PC-3 (cell line): Measurements from ENCODE around the gene EZH1. TPM values are rescaled to one million over a fixed set of nuclear protein-coding genes. Genes with fewer than 3 reads are reported as not detected.

Experiments used
- ATAC-seq: fragments of 200-7000 bp; cut with Tn5 transposase; 2 replicates; pipeline ENCODE4 v1.9.1; 2020; ENCODE audit warnings: mild to moderate bottlenecking, moderate library complexity
- BruUV-seq: library from RNA; stranded (reverse); fragments of 400-500 nt; replicated peaks from 2 replicates; lab custom pipeline; 2021; lab: Mats Ljungman, UMichigan
- CTCF ChIA-PET: fragments of 300-600 bp; sonication (Branson Sonifier 250); formaldehyde crosslinking; loops from one replicate; lab custom pipeline; 2022; ENCODE audit warnings: antibody characterized with exemption; lab: Charles Lee
- POLR2A ChIA-PET: fragments of 300-600 bp; sonication (Branson Sonifier 250); formaldehyde crosslinking; loops from one replicate; lab custom pipeline; 2022; ENCODE audit warnings: antibody characterized with exemption; ENCODE audit not compliant: unreplicated experiment; lab: Charles Lee
- DNase-seq: peaks from one replicate; pipeline ENCODE4 v3.0.0-alpha.2; 2015
- H2AFZ ChIP-seq: fragments of 300-600 bp; sonication (generic); 2 replicates; pipeline ENCODE4 v1.6.0; 2016; ENCODE audit warnings: antibody characterized with exemption, low read length
- H3F3A ChIP-seq: fragments of 300-600 bp; sonication (generic); one replicate; pipeline ENCODE4 v1.6.0; 2017; ENCODE audit warnings: antibody characterized with exemption, low read length, control low read depth, mild to moderate bottlenecking; ENCODE audit not compliant: unreplicated experiment
- H3K27ac ChIP-seq: fragments of 300-600 bp; sonication (generic); 2 replicates; pipeline ENCODE4 v1.5.1; 2016; ENCODE audit warnings: mild to moderate bottlenecking, low read length
- H3K27me3 ChIP-seq: fragments of 300-600 bp; sonication (generic); 2 replicates; pipeline ENCODE4 v1.6.1; 2016; ENCODE audit warnings: low read length, mixed read lengths
- H3K36me3 ChIP-seq: fragments of 300-600 bp; sonication (generic); 2 replicates; pipeline ENCODE4 v1.6.1; 2016; ENCODE audit warnings: low read depth, mixed run types, low read length, mixed read lengths
- H3K4me1 ChIP-seq: fragments of 300-600 bp; sonication (generic); 2 replicates; pipeline ENCODE4 v1.5.1; 2016; ENCODE audit warnings: low read length; ENCODE audit not compliant: insufficient read depth
- H3K4me2 ChIP-seq: fragments of 300-600 bp; sonication (generic); 2 replicates; pipeline ENCODE4 v1.6.0; 2016; ENCODE audit warnings: low read length
- H3K4me3 ChIP-seq: fragments of 300-600 bp; sonication (generic); 2 replicates; pipeline ENCODE4 v1.5.1; 2016; ENCODE audit warnings: mild to moderate bottlenecking, low read length, mixed read lengths
- H3K79me2 ChIP-seq: fragments of 300-600 bp; sonication (generic); 2 replicates; pipeline ENCODE4 v1.6.1; 2017; ENCODE audit warnings: low read length, mixed read lengths
- H3K9ac ChIP-seq: fragments of 300-600 bp; sonication (generic); 2 replicates; pipeline ENCODE4 v1.6.0; 2016; ENCODE audit warnings: mild to moderate bottlenecking, low read length
- H3K9me2 ChIP-seq: fragments of 300-600 bp; sonication (generic); replicated peaks from 2 replicates; pipeline ENCODE4 v1.6.1; 2016; ENCODE audit warnings: mixed run types, low read length, mixed read lengths
- H3K9me3 ChIP-seq: fragments of 300-600 bp; sonication (generic); 2 replicates; pipeline ENCODE4 v1.6.1; 2016; ENCODE audit warnings: low read length, mixed read lengths
- H4K20me1 ChIP-seq: fragments of 300-600 bp; sonication (generic); 2 replicates; pipeline ENCODE4 v1.6.1; 2016; ENCODE audit warnings: low read length, mixed read lengths
- EZH2 ChIP-seq: fragments of 300-600 bp; sonication (generic); IDR thresholded peaks from one replicate; pipeline ENCODE4 v1.6.1; 2017; ENCODE audit warnings: antibody characterized with exemption, mild to moderate bottlenecking, low read length; ENCODE audit not compliant: unreplicated experiment
- EZH2phosphoT487 ChIP-seq: fragments of 300-600 bp; sonication (generic); IDR thresholded peaks from 2 replicates; pipeline ENCODE4 v1.6.1; 2018; ENCODE audit warnings: mild to moderate bottlenecking, antibody characterized with exemption, low read length, borderline replicate concordance
- intact Hi-C: fragments of 100-400 bp; cut with micrococcal nuclease; formaldehyde crosslinking; loops from 2 replicates; pipeline ENCODE4 v1.9.0; 2023
- total RNA-seq: library from RNA; depleted of rRNA; stranded (reverse); fragments of >200 nt; gene quantifications from 2 replicates; pipeline ENCODE4 v1.2.3, GENCODE V29; 2014
- TF ChIP-seq, protein P1 (sequence below): fragments of 300-600 bp; sonication (generic); conservative IDR thresholded peaks from 2 replicates; pipeline ENCODE4 v1.5.1; 2017; ENCODE audit warnings: antibody characterized with exemption, low read depth, mild to moderate bottlenecking, low read length

Gene EZH1
- total RNA-seq, 1 experiment from 2014 or later, result 5.8 TPM

DNA sequence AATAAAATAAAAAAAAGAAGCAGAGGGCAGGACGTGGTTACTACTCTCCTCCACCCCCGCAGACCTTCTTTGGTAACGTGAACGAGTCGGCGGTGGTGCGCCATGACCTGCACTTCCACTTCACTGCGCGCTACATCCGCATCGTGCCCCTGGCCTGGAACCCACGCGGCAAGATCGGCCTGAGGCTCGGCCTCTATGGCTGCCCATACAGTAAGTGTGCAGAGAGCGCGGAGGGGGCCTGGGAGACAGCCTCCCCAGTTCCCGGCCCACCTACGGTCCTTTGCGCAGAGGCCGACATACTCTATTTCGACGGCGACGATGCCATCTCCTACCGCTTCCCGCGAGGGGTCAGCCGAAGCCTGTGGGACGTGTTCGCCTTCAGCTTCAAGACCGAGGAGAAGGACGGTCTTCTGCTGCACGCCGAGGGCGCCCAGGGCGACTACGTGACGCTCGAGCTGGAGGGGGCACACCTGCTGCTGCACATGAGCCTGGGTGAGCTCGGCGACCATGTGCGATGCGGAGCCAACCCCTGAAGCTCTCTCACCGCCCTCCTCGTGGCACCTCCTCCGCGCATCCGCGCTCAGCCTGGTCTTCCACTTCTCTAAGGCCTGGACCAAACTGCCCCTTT is 59.8 kb downstream of the EZH1 start:
- BruUV-seq, result no TSS peak
- DNase-seq (no peak), ATAC-seq (no peak)
- ChIA-PET CTCF (no interaction called here), POLR2A (no interaction called here)
- H3K9me3 ChIP-seq, result no peaks in the 10 kb centered on the region
- no peak overlapping the region for H3K4me3 ChIP-seq
- H3K9me2 ChIP-seq, result no peaks in the 10 kb centered on the region
- no peaks in the 10 kb centered on the region for H3K36me3 ChIP-seq
- no peaks in the 10 kb centered on the region for H3F3A ChIP-seq
- peaks cover 18% of the 10 kb centered on the region for H3K4me1 ChIP-seq
- H2AFZ ChIP-seq, result no peak overlapping the region
- no peak overlapping the region for H3K4me2 ChIP-seq
- no peak for TF ChIP-seq EZH2
- H3K9ac ChIP-seq, result no peak overlapping the region
- intact Hi-C loops, result no loop called here
- H3K79me2 ChIP-seq, result no peaks in the 10 kb centered on the region
- H3K27ac ChIP-seq, result no peak overlapping the region
- H4K20me1 ChIP-seq, result no peaks in the 10 kb centered on the region
- no peaks in the 10 kb centered on the region for H3K27me3 ChIP-seq

GRCh38 chr17:42683407-42684034 is 61.3 kb downstream of the EZH1 start:
- Histone ChIP-seq H3K9me3 (no peaks in the 10 kb centered on the region), H3K9ac (no peak overlapping the region), H3K36me3 (no peaks in the 10 kb centered on the region), H3K4me3 (peak overlapping the region; percentile 70), H3K27me3 (no peaks in the 10 kb centered on the region), H3F3A (peaks cover 3% of the 10 kb centered on the region), H3K9me2 (no peaks in the 10 kb centered on the region), H2AFZ (peak overlapping the region; percentile 84), H3K4me2 (peak overlapping the region; percentile 88), H3K27ac (no peak overlapping the region), H3K79me2 (no peaks in the 10 kb centered on the region), H3K4me1 (peaks cover 31% of the 10 kb centered on the region), H4K20me1 (no peaks in the 10 kb centered on the region)
- ATAC-seq, result peak; percentile 42
- ChIA-PET POLR2A (interaction anchor here (0.6 to 0.7 kb wide), 3 partner anchors 20 to 666 kb away, joined by 3 read pairs; partner anchors contain the start of gene DNAJC7), CTCF (interaction anchor here (0.5 to 2.0 kb wide), 3 partner anchors 60 to 105 kb away, joined by 4 to 14 read pairs (median 9); partner anchors contain the start of gene PSMC3IP)
- intact Hi-C loops, result no loop called here
- BruUV-seq, result no TSS peak
- peak; percentile 27 for DNase-seq
- TF ChIP-seq EZH2phosphoT487 (no peak), EZH2 (no peak)
- TF ChIP-seq, protein P1, sequence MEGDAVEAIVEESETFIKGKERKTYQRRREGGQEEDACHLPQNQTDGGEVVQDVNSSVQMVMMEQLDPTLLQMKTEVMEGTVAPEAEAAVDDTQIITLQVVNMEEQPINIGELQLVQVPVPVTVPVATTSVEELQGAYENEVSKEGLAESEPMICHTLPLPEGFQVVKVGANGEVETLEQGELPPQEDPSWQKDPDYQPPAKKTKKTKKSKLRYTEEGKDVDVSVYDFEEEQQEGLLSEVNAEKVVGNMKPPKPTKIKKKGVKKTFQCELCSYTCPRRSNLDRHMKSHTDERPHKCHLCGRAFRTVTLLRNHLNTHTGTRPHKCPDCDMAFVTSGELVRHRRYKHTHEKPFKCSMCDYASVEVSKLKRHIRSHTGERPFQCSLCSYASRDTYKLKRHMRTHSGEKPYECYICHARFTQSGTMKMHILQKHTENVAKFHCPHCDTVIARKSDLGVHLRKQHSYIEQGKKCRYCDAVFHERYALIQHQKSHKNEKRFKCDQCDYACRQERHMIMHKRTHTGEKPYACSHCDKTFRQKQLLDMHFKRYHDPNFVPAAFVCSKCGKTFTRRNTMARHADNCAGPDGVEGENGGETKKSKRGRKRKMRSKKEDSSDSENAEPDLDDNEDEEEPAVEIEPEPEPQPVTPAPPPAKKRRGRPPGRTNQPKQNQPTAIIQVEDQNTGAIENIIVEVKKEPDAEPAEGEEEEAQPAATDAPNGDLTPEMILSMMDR, result no peak

DNA sequence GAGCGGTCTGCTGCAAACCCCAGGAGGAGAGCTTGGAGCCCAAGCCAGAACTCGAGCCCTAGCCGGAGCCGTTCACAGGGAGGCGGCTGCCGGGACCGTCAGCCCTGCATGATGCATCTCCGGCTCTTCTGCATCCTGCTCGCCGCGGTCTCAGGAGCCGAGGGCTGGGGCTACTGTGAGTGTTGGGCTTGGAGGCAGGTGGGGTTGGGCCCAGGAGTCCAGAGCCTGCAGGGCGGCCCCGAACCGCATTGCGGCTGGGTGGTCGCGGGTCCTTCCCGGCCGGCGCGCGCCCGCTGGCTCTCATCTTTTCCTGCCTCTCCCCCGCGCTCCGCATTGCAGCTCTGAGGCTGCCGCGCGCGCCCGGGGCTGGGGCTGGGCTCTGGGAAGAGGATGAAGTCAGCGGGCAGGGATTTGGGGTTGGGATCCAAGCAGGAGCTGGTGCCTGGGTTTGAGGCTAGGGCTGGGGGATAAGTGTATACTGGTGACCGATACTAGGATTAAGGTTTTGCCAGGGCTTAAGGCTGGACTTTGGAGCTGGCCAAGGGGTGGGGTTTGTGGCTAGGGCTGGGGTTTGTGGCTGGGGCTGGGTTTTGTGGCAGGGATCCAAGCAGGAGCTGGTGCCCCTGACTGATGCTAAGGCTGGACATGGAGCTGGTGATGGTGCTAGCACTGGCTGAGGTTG is 62.0 kb downstream of the EZH1 start:
- H3K79me2 ChIP-seq, result no peaks in the 10 kb centered on the region
- peak; percentile 30 for ATAC-seq
- no peak overlapping the region for H3K27ac ChIP-seq

More for the DNA sequence above, 62.0 kb downstream of the EZH1 start:
- H3K9me3 ChIP-seq, result no peaks in the 10 kb centered on the region
- no peaks in the 10 kb centered on the region for H3K27me3 ChIP-seq
- TF ChIP-seq EZH2phosphoT487, result 0 out of 2 replicates have a peak, but pooled peaks have one; percentile 0
- TF ChIP-seq, protein P1, result no peak
- no peak for TF ChIP-seq EZH2
- peak overlapping the region; percentile 70 for H3K4me3 ChIP-seq
- POLR2A ChIA-PET, result interaction anchor here (0.7 kb wide), 1 partner anchor 665 kb away, joined by 3 read pairs; the partner anchor contains the start of gene DNAJC7
- H3K4me2 ChIP-seq, result peak overlapping the region; percentile 88
- peaks cover 6% of the 10 kb centered on the region for H3F3A ChIP-seq
- H3K9me2 ChIP-seq, result no peaks in the 10 kb centered on the region
- no peak overlapping the region for H3K9ac ChIP-seq
- no TSS peak for BruUV-seq
- H3K4me1 ChIP-seq, result peaks cover 33% of the 10 kb centered on the region
- no peaks in the 10 kb centered on the region for H4K20me1 ChIP-seq
- intact Hi-C loops, result no loop called here
- peak overlapping the region; percentile 84 for H2AFZ ChIP-seq
- CTCF ChIA-PET, result interaction anchor here (0.5 to 2.0 kb wide), 5 partner anchors 59 to 299 kb away, joined by 3 to 14 read pairs (median 4); partner anchors contain the start of gene PSMC3IP
- peak; percentile 43 for DNase-seq
- H3K36me3 ChIP-seq, result no peaks in the 10 kb centered on the region
